ENCODE data around the gene ATG13.

DNA sequence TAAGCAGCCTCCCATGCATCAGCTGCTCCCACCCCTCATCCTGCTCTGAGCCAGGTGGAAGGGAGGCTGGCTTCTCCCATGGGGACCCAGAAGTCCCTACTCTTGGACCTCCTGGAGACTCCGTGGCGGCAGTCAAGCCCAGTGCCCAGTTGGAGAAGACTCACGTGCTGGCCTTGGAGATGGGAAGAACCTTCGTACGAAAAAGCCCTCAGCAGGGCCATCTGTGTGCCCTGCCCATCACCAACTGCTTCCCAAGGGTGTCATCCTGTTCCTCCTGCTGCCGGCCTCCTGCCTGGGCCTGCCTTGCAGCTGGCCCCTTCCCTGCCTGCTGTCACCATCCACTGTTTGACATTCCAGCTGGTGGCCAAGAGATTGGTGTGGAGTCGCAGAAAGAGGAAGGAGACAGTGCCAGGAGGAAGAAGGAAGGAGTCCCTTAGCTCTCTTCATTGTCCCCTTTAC lies 55.1 kb downstream of the ATG13 start:
- TF ChIP-seq, protein P1, sequence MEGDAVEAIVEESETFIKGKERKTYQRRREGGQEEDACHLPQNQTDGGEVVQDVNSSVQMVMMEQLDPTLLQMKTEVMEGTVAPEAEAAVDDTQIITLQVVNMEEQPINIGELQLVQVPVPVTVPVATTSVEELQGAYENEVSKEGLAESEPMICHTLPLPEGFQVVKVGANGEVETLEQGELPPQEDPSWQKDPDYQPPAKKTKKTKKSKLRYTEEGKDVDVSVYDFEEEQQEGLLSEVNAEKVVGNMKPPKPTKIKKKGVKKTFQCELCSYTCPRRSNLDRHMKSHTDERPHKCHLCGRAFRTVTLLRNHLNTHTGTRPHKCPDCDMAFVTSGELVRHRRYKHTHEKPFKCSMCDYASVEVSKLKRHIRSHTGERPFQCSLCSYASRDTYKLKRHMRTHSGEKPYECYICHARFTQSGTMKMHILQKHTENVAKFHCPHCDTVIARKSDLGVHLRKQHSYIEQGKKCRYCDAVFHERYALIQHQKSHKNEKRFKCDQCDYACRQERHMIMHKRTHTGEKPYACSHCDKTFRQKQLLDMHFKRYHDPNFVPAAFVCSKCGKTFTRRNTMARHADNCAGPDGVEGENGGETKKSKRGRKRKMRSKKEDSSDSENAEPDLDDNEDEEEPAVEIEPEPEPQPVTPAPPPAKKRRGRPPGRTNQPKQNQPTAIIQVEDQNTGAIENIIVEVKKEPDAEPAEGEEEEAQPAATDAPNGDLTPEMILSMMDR (conservative IDR thresholded peaks at IDR 0.05) = no peak
- no peak for TF ChIP-seq ZFX (IDR thresholded peaks at IDR 0.05)

All from C4-2B (cell line).